HepG2 (cell line): ENCODE data around the gene ANG. TPM values are rescaled to one million over a fixed set of nuclear protein-coding genes. Genes with fewer than 3 reads are reported as not detected.
A peak's percentile ranks its signal among the peaks of the same experiment; 100 is the strongest.

Source experiments
- DMAP1 ChIP-seq: IDR thresholded peaks from 2 replicates; pipeline ENCODE4 v1.6.1; 2016
- FOXK2 ChIP-seq: fragments of 450-650 bp; IDR thresholded peaks from 2 replicates; pipeline ENCODE4 v1.6.1; 2016
- GATA4 ChIP-seq: sonication (generic); IDR thresholded peaks from 2 replicates; pipeline ENCODE4 v1.6.1; 2016; ENCODE audit warnings: antibody characterized with exemption, low read depth, borderline replicate concordance
- IKZF1 ChIP-seq: fragments of 450-650 bp; IDR thresholded peaks from 2 replicates; pipeline ENCODE4 v1.7.1; 2016
- JDP2 ChIP-seq: sonication (generic); formaldehyde crosslinking; IDR thresholded peaks from 2 replicates; pipeline ENCODE4 v1.8.1; 2022; ENCODE audit warnings: missing genetic modification reagents, borderline replicate concordance
- KLF6 ChIP-seq: IDR thresholded peaks from 2 replicates; pipeline ENCODE4 v1.8.0; 2016; ENCODE audit warnings: missing biosample characterization, missing genetic modification reagents
- PRDM4 ChIP-seq: sonication (generic); formaldehyde crosslinking; IDR thresholded peaks from 2 replicates; pipeline ENCODE4 v1.9.0; 2021; ENCODE audit warnings: missing genetic modification reagents, borderline replicate concordance
- RFXAP ChIP-seq: sonication (generic); formaldehyde crosslinking; IDR thresholded peaks from 2 replicates; pipeline ENCODE4 v1.4.0; 2020; ENCODE audit warnings: missing genetic modification reagents, borderline replicate concordance
- SNAPC4 ChIP-seq: sonication (generic); formaldehyde crosslinking; IDR thresholded peaks from 2 replicates; pipeline ENCODE4 v1.4.0; 2020; ENCODE audit warnings: mild to moderate bottlenecking, missing genetic modification reagents
- ZMAT3 ChIP-seq: sonication (generic); formaldehyde crosslinking; conservative IDR thresholded peaks from 2 replicates; pipeline ENCODE4 v1.7.0; 2021; ENCODE audit warnings: missing genetic modification reagents
- ZNF224 ChIP-seq: sonication (generic); formaldehyde crosslinking; IDR thresholded peaks from 2 replicates; pipeline ENCODE4 v1.5.0; 2020; ENCODE audit warnings: mild to moderate bottlenecking, missing genetic modification reagents
- ZNF362 ChIP-seq: sonication (generic); formaldehyde crosslinking; IDR thresholded peaks from 2 replicates; pipeline ENCODE4 v1.4.0; 2020; ENCODE audit warnings: missing genetic modification reagents, mild to moderate bottlenecking, borderline replicate concordance
- ZNF547 ChIP-seq: sonication (generic); formaldehyde crosslinking; IDR thresholded peaks from 2 replicates; pipeline ENCODE4 v1.5.1; 2020; ENCODE audit warnings: mild to moderate bottlenecking, missing genetic modification reagents
- ZNF83 ChIP-seq: sonication (generic); formaldehyde crosslinking; IDR thresholded peaks from 2 replicates; pipeline ENCODE4 v1.4.0; 2020; ENCODE audit warnings: missing genetic modification reagents, mild to moderate bottlenecking, borderline replicate concordance
- polyA plus RNA-seq, 8 experiments: library from polyadenylated mRNA; depleted of rRNA in 3 of 8; stranded (reverse) in 7 of 8; unstranded in 1 of 8; fragments of >200 nt; fragmentation: Illumina TruSeq in 4 of 8; extraction: Trizol in 4 of 8; gene quantifications; 2 replicates each; pipeline versions ENCODE4 v1.2.1 to v1.2.3, GENCODE V29; 2011 to 2016; ENCODE audit warnings: low read depth in 4 of 8, missing spikeins in 1 of 8, mixed read lengths in 1 of 8; ENCODE audit not compliant: insufficient read depth in 1 of 8
- total RNA-seq, 5 experiments: library from RNA; depleted of rRNA; stranded (reverse); fragments of >200 nt; fragmentation: Illumina TruSeq; extraction: Trizol; gene quantifications; 2 replicates each; pipeline ENCODE4 v1.2.3, GENCODE V29; 2016; ENCODE audit warnings: low read depth in 1 of 5
- TF ChIP-seq, protein P1 (sequence below): IDR thresholded peaks from 2 replicates; pipeline ENCODE4 v1.6.1; 2016; ENCODE audit warnings: missing compliant biosample characterization, missing genetic modification reagents, borderline replicate concordance
- TF ChIP-seq, protein P2 (sequence below): sonication (generic); formaldehyde crosslinking; IDR thresholded peaks from 2 replicates; pipeline ENCODE4 v1.4.0; 2020; ENCODE audit warnings: missing genetic modification reagents
- TF ChIP-seq, protein P3 (sequence below): sonication (generic); formaldehyde crosslinking; IDR thresholded peaks from 2 replicates; pipeline ENCODE4 v1.4.0; 2020; ENCODE audit warnings: missing genetic modification reagents

Gene ANG
- total and polyA plus RNA-seq, 2 of the 13 experiments (the other 11 are each of a cell fraction or from before 2014, with no cell fraction given), result 83.6 to 401 TPM

- TF ChIP-seq SNAPC4 (CRISPR knock-in tag) (no peak), DMAP1 (CRISPR knock-in tag) (peak; percentile 41; the same call in 1 of the 2 replicates), GATA4 (no peak), ZNF83 (CRISPR knock-in tag) (no peak), ZMAT3 (CRISPR knock-in tag) (no peak), KLF6 (CRISPR knock-in tag) (no peak), ZNF547 (CRISPR knock-in tag) (no peak), ZNF362 (no peak), FOXK2 (no peak), JDP2 (CRISPR knock-in tag) (no peak), PRDM4 (CRISPR knock-in tag) (no peak), RFXAP (CRISPR knock-in tag) (no peak), ZNF224 (CRISPR knock-in tag) (no peak), IKZF1 (no peak)
- TF ChIP-seq, protein P1, sequence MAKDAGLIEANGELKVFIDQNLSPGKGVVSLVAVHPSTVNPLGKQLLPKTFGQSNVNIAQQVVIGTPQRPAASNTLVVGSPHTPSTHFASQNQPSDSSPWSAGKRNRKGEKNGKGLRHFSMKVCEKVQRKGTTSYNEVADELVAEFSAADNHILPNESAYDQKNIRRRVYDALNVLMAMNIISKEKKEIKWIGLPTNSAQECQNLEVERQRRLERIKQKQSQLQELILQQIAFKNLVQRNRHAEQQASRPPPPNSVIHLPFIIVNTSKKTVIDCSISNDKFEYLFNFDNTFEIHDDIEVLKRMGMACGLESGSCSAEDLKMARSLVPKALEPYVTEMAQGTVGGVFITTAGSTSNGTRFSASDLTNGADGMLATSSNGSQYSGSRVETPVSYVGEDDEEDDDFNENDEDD (CRISPR knock-in tag), result no peak
- TF ChIP-seq, protein P2, sequence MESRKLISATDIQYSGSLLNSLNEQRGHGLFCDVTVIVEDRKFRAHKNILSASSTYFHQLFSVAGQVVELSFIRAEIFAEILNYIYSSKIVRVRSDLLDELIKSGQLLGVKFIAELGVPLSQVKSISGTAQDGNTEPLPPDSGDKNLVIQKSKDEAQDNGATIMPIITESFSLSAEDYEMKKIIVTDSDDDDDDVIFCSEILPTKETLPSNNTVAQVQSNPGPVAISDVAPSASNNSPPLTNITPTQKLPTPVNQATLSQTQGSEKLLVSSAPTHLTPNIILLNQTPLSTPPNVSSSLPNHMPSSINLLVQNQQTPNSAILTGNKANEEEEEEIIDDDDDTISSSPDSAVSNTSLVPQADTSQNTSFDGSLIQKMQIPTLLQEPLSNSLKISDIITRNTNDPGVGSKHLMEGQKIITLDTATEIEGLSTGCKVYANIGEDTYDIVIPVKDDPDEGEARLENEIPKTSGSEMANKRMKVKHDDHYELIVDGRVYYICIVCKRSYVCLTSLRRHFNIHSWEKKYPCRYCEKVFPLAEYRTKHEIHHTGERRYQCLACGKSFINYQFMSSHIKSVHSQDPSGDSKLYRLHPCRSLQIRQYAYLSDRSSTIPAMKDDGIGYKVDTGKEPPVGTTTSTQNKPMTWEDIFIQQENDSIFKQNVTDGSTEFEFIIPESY (CRISPR knock-in tag), result no peak
- TF ChIP-seq, protein P3, sequence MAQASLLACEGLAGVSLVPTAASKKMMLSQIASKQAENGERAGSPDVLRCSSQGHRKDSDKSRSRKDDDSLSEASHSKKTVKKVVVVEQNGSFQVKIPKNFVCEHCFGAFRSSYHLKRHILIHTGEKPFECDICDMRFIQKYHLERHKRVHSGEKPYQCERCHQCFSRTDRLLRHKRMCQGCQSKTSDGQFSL, result no peak
Observed at GRCh38 chr14:20688167-20688839, at the start of gene ANG (continued).
